HepG2 (cell line): ENCODE measurements around the gene AMER1. TPM values are rescaled to one million over a fixed set of nuclear protein-coding genes. Genes with fewer than 3 reads are reported as not detected.

Experiments used
- ATAC-seq: fragments of 200-7000 bp; cut with Tn5 transposase; 3 replicates; pipeline ENCODE4 v1.9.1; 2020; ENCODE audit warnings: mild to moderate bottlenecking, moderate library complexity
- BruUV-seq: library from RNA; stranded (reverse); fragments of 400-500 nt; replicated peaks from 2 replicates; lab custom pipeline; 2021; lab: Mats Ljungman, UMichigan
- CTCF ChIA-PET: fragments of 300-600 bp; formaldehyde crosslinking; extraction: SDS; loops from one replicate; lab custom pipeline; 2021; ENCODE audit warnings: low total read pairs, inconsistent platforms, low intra/inter-chr PET ratio; lab: Yijun Ruan, JAX
- POLR2A ChIA-PET: fragments of 350-600 bp; sonication (Branson Sonifier 250); formaldehyde crosslinking; loops from one replicate; lab custom pipeline; 2020; ENCODE audit warnings: antibody characterized with exemption, inconsistent platforms; lab: Yijun Ruan, JAX
- DNase-seq: peaks from one replicate; pipeline ENCODE4 v3.0.0-alpha.2; 2015; ENCODE audit warnings: low spot score
- FAIRE-seq: peaks from 3 replicates; lab custom pipeline; 2011; peaks lifted over from hg19 to GRCh38; lab: Jason Lieb, UNC
- H2AFZ ChIP-seq: one replicate; pipeline ENCODE4 v1.6.1; 2011; ENCODE audit warnings: low read length, inconsistent platforms
- H3K27ac ChIP-seq: fragments of 300-600 bp; 3 replicates; pipeline ENCODE4 v1.8.0; 2011; ENCODE audit warnings: mixed run types, mild to moderate bottlenecking, mixed read lengths, low read length, inconsistent platforms; ENCODE audit not compliant: insufficient read depth; ENCODE audit errors: extremely low read length
- H3K27me3 ChIP-seq, 2 experiments: fragments of 200-600 bp in 1 of 2; 2 replicates in 1 of 2; 3 replicates in 1 of 2; pipeline versions ENCODE4 v1.6.0 to v1.8.0; 2011; ENCODE audit warnings: low read length in 2 of 2, mild to moderate bottlenecking in 2 of 2, moderate library complexity in 2 of 2, inconsistent platforms in 1 of 2; ENCODE audit not compliant: insufficient read depth in 2 of 2, control insufficient read depth in 1 of 2
- H3K36me3 ChIP-seq, 2 experiments: fragments of 200-600 bp in 1 of 2; replicated peaks in 1 of 2; 2 replicates in 1 of 2; 3 replicates in 1 of 2; pipeline versions ENCODE4 v1.5.1 to v1.8.0; 2011; ENCODE audit warnings: low read length in 2 of 2, inconsistent platforms in 1 of 2; ENCODE audit not compliant: insufficient read depth in 2 of 2, control insufficient read depth in 1 of 2
- H3K4me1 ChIP-seq: 2 replicates; pipeline ENCODE4 v1.5.1; 2012; ENCODE audit warnings: low read length, inconsistent platforms; ENCODE audit not compliant: insufficient read depth
- H3K4me2 ChIP-seq: 2 replicates; pipeline ENCODE4 v1.6.0; 2011; ENCODE audit warnings: low read depth, low read length, inconsistent platforms
- H3K4me3 ChIP-seq, 3 experiments: fragments of 200-600 bp in 1 of 3; sonication (generic), shearing (Covaris generic) in 1 of 3; replicated peaks in 1 of 3; 2 replicates each; pipeline ENCODE4 v1.5.1; 2011 to 2016; ENCODE audit warnings: low read length in 3 of 3, inconsistent platforms in 2 of 3, low read depth in 2 of 3, mild to moderate bottlenecking in 2 of 3, control low read depth in 1 of 3, mixed read lengths in 1 of 3; ENCODE audit not compliant: insufficient read depth in 1 of 3
- H3K79me2 ChIP-seq: one replicate; pipeline ENCODE4 v1.6.1; 2011; ENCODE audit warnings: low read length, inconsistent platforms; ENCODE audit not compliant: insufficient read depth
- H3K9ac ChIP-seq: 2 replicates; pipeline ENCODE4 v1.6.0; 2011; ENCODE audit warnings: mild to moderate bottlenecking, low read depth, low read length, inconsistent platforms; ENCODE audit not compliant: insufficient read depth
- H3K9me3 ChIP-seq: 2 replicates; pipeline ENCODE4 v1.5.1; 2012; ENCODE audit warnings: mild to moderate bottlenecking, low read length
- H4K20me1 ChIP-seq: 2 replicates; pipeline ENCODE4 v1.6.0; 2011; ENCODE audit warnings: inconsistent platforms, mild to moderate bottlenecking, low read length, moderate library complexity; ENCODE audit not compliant: insufficient read depth
- ARNT ChIP-seq: fragments of 450-650 bp; IDR thresholded peaks from 2 replicates; pipeline ENCODE4 v1.6.1; 2017
- HNRNPL ChIP-seq: fragments of 200-400 bp; formaldehyde crosslinking; IDR thresholded peaks from 2 replicates; pipeline ENCODE4 v1.6.1; 2017; ENCODE audit warnings: mild to moderate bottlenecking, low read depth, low read length
- NR2F6 ChIP-seq, 2 experiments: IDR thresholded peaks; 2 replicates each; pipeline ENCODE4 v1.6.1; 2016; ENCODE audit warnings: antibody characterized with exemption in 1 of 2, mild to moderate bottlenecking in 1 of 2
- POLR2G ChIP-seq: fragments of 200-400 bp; formaldehyde crosslinking; IDR thresholded peaks from 2 replicates; pipeline ENCODE4 v1.6.1; 2018; ENCODE audit warnings: mild to moderate bottlenecking, low read depth, low read length, moderate library complexity
- SAFB2 ChIP-seq: sonication (generic); formaldehyde crosslinking; IDR thresholded peaks from 2 replicates; pipeline ENCODE4 v1.5.1; 2020; ENCODE audit warnings: missing genetic modification reagents, low read depth, mild to moderate bottlenecking, borderline replicate concordance
- SAP130 ChIP-seq: IDR thresholded peaks from 2 replicates; pipeline ENCODE4 v1.6.1; 2016; ENCODE audit warnings: low read depth
- YEATS2 ChIP-seq: sonication (generic); formaldehyde crosslinking; IDR thresholded peaks from 2 replicates; pipeline ENCODE4 v1.4.0; 2020; ENCODE audit warnings: missing genetic modification reagents, borderline replicate concordance
- ZFX ChIP-seq: sonication (generic); formaldehyde crosslinking; IDR thresholded peaks from 2 replicates; pipeline ENCODE4 v1.4.0; 2020; ENCODE audit warnings: mild to moderate bottlenecking, low read depth, missing genetic modification reagents, moderate library complexity
- ZNF296 ChIP-seq: sonication (generic); formaldehyde crosslinking; conservative IDR thresholded peaks from 2 replicates; pipeline ENCODE4 v1.5.0; 2020; ENCODE audit warnings: mild to moderate bottlenecking, missing genetic modification reagents
- ZNF501 ChIP-seq: sonication (generic); formaldehyde crosslinking; IDR thresholded peaks from 2 replicates; pipeline ENCODE4 v1.5.1; 2020; ENCODE audit warnings: mild to moderate bottlenecking, moderate library complexity, missing genetic modification reagents
- ZNF772 ChIP-seq: sonication (generic); formaldehyde crosslinking; IDR thresholded peaks from 2 replicates; pipeline ENCODE4 v1.5.0; 2020; ENCODE audit warnings: mild to moderate bottlenecking, missing genetic modification reagents
- ZNF816 ChIP-seq: sonication (generic); formaldehyde crosslinking; IDR thresholded peaks from 2 replicates; pipeline ENCODE4 v1.8.0; 2022; ENCODE audit warnings: missing genetic modification reagents, mild to moderate bottlenecking, borderline replicate concordance
- WGBS: methylation state at CpG from one replicate; pipeline ENCODE4 v1.1.6; 2017; ENCODE audit warnings: low lambda C conversion rate; 5-methylcytosine and 5-hydroxymethylcytosine counted together
- in situ Hi-C: cut with HindIII; loops from 2 replicates; pipeline ENCODE4 v1.10.0; 2017; ENCODE audit warnings: low pct_unique_long_range_greater_than_20kb; ENCODE audit not compliant: extremely low pct_ligation_motif_present
- intact Hi-C: fragments of 100-400 bp; cut with micrococcal nuclease; formaldehyde crosslinking; loops from one replicate; pipeline ENCODE4 v1.10.0; 2022; ENCODE audit not compliant: unreplicated experiment
- polyA plus RNA-seq, 8 experiments: library from polyadenylated mRNA; depleted of rRNA in 3 of 8; stranded (reverse) in 7 of 8; unstranded in 1 of 8; fragments of >200 nt; fragmentation: Illumina TruSeq in 4 of 8; extraction: Trizol in 4 of 8; gene quantifications; 2 replicates each; pipeline versions ENCODE4 v1.2.1 to v1.2.3, GENCODE V29; 2011 to 2016; ENCODE audit warnings: low read depth in 4 of 8, missing spikeins in 1 of 8, mixed read lengths in 1 of 8; ENCODE audit not compliant: insufficient read depth in 1 of 8
- total RNA-seq, 5 experiments: library from RNA; depleted of rRNA; stranded (reverse); fragments of >200 nt; fragmentation: Illumina TruSeq; extraction: Trizol; gene quantifications; 2 replicates each; pipeline ENCODE4 v1.2.3, GENCODE V29; 2016; ENCODE audit warnings: low read depth in 1 of 5
- TF ChIP-seq, protein P1 (sequence below): sonication (generic); formaldehyde crosslinking; IDR thresholded peaks from 2 replicates; pipeline ENCODE4 v1.4.0; 2020; ENCODE audit warnings: mild to moderate bottlenecking, missing genetic modification reagents
- TF ChIP-seq, protein P2 (sequence below): sonication (generic); formaldehyde crosslinking; IDR thresholded peaks from 2 replicates; pipeline ENCODE4 v1.9.0; 2021; ENCODE audit warnings: missing genetic modification reagents, mild to moderate bottlenecking, borderline replicate concordance
- TF ChIP-seq, protein P3 (sequence below): sonication (generic); formaldehyde crosslinking; IDR thresholded peaks from 2 replicates; pipeline ENCODE4 v1.9.0; 2022; ENCODE audit warnings: low read depth, missing genetic modification reagents
- TF ChIP-seq, protein P4 (sequence below): sonication (generic); formaldehyde crosslinking; IDR thresholded peaks from 2 replicates; pipeline ENCODE4 v1.8.0; 2022; ENCODE audit warnings: mild to moderate bottlenecking, missing genetic modification reagents, moderate library complexity

Gene AMER1
- total and polyA plus RNA-seq, 2 of the 13 experiments (the other 11 are each of a cell fraction or from before 2014, with no cell fraction given), result 2.8 to 10.8 TPM

DNA sequence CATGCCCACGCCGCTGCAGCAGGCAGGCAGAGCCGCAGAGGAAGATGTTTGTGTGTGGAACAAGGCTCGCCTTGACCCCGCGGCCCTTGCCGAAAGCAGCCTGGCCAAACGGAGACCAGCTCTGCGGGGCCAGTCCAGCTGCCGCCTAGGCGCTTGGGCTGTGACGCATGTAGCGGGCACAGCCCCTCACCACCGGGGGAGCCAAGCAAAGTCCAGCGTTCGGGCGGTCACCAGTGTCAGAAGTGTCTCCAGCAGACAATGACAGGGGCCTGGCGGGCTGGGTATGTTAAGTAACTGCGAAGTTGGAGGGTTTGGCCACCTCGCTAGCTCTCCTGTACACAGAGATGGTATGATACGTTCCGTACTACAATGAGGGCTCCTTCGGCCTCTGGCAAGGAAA is 1.3 kb downstream of the AMER1 start (continued):
- TF ChIP-seq HNRNPL, result peak; percentile 80; the same call in 1 of the 2 replicates
- TF ChIP-seq, protein P1, sequence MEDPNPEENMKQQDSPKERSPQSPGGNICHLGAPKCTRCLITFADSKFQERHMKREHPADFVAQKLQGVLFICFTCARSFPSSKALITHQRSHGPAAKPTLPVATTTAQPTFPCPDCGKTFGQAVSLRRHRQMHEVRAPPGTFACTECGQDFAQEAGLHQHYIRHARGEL (CRISPR knock-in tag), result no peak
- TF ChIP-seq, protein P2, sequence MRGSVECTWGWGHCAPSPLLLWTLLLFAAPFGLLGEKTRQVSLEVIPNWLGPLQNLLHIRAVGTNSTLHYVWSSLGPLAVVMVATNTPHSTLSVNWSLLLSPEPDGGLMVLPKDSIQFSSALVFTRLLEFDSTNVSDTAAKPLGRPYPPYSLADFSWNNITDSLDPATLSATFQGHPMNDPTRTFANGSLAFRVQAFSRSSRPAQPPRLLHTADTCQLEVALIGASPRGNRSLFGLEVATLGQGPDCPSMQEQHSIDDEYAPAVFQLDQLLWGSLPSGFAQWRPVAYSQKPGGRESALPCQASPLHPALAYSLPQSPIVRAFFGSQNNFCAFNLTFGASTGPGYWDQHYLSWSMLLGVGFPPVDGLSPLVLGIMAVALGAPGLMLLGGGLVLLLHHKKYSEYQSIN (CRISPR knock-in tag), result no peak
- 0 out of 2 replicates have a peak, but pooled peaks have one; percentile 17 for TF ChIP-seq ZFX (CRISPR knock-in tag)
- no peak for TF ChIP-seq ZNF816 (CRISPR knock-in tag)
- TF ChIP-seq ARNT, result no peak
- TF ChIP-seq, protein P3, sequence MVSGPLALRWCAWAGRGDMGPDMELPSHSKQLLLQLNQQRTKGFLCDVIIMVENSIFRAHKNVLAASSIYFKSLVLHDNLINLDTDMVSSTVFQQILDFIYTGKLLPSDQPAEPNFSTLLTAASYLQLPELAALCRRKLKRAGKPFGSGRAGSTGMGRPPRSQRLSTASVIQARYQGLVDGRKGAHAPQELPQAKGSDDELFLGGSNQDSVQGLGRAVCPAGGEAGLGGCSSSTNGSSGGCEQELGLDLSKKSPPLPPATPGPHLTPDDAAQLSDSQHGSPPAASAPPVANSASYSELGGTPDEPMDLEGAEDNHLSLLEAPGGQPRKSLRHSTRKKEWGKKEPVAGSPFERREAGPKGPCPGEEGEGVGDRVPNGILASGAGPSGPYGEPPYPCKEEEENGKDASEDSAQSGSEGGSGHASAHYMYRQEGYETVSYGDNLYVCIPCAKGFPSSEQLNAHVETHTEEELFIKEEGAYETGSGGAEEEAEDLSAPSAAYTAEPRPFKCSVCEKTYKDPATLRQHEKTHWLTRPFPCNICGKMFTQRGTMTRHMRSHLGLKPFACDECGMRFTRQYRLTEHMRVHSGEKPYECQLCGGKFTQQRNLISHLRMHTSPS (CRISPR knock-in tag), result peak; percentile 41
- no peak for TF ChIP-seq NR2F6 (IDR thresholded peaks at IDR 0.05)
- peak; percentile 25; the same call in 1 of the 2 replicates for TF ChIP-seq NR2F6 (CRISPR knock-in tag; IDR thresholded peaks at IDR 0.05)
- TF ChIP-seq SAP130 (CRISPR knock-in tag), result peak; percentile 47
- TF ChIP-seq, all 625 proteins: peak for 15

DNA sequence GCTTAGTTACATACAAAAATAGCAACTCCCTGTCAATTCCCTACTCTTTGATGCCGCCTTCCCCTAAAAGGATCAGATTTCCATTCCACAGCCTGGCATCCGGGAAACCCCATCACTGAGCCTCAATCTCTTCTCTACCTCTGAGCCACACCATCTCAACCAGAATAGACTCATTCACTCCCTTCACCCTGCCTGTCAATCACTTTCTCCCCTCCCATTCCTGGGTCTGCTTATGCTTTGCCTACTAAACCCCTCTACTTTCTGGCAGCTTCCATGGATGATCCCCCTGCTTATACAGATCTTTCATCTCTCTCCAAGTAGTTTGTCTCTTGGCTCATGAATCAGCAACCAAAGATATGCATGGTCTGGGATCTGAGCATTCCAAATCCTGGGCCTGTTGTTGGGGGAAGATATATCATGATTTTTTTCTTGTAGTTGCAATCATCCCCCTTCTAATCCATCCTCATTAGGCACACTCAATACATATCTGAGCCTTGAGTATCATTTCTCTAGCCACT is 2.6 kb downstream of the AMER1 start:
- H4K20me1 ChIP-seq, result 0 out of 2 replicates have a peak, but pooled peaks cover 2% of the 10 kb centered on the region
- no peak overlapping the region for H3K27ac ChIP-seq
- no peak overlapping the region for H3K4me2 ChIP-seq
- no peak overlapping the region for H2AFZ ChIP-seq
- intact Hi-C loops, result no loop called here
- in situ Hi-C loops, result no loop called here
- no peaks in the 10 kb centered on the region for H3K9me3 ChIP-seq
- H3K79me2 ChIP-seq, result peaks cover 18% of the 10 kb centered on the region
- ChIA-PET POLR2A (no interaction called here), CTCF (no interaction called here)
- H3K36me3 ChIP-seq, result no peaks in the 10 kb centered on the region
- ATAC-seq (no peak), FAIRE-seq (peak; percentile 48), DNase-seq (no peak)
- BruUV-seq, result no TSS peak
- H3K4me3 ChIP-seq, result no peak overlapping the region
- peaks cover 30% of the 10 kb centered on the region for H3K4me1 ChIP-seq
- no peak overlapping the region for H3K9ac ChIP-seq
- H3K27me3 ChIP-seq, result no peaks in the 10 kb centered on the region; a peak in 1 of 5 replicates
- 95% methylated on average over 2 of the region's 2 CpGs for WGBS
- TF ChIP-seq ZNF772 (no peak), POLR2G (no peak), ZNF501 (no peak), SAFB2 (CRISPR knock-in tag) (no peak), YEATS2 (CRISPR knock-in tag) (no peak), ZNF296 (CRISPR knock-in tag) (no peak)
- TF ChIP-seq, protein P4, sequence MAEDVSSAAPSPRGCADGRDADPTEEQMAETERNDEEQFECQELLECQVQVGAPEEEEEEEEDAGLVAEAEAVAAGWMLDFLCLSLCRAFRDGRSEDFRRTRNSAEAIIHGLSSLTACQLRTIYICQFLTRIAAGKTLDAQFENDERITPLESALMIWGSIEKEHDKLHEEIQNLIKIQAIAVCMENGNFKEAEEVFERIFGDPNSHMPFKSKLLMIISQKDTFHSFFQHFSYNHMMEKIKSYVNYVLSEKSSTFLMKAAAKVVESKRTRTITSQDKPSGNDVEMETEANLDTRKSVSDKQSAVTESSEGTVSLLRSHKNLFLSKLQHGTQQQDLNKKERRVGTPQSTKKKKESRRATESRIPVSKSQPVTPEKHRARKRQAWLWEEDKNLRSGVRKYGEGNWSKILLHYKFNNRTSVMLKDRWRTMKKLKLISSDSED (CRISPR knock-in tag), result no peak
